Psoas muscle (tissue), 8 donors: Measurements from ENCODE around the gene OR2C3. TPM values are rescaled to one million over a fixed set of nuclear protein-coding genes. Genes with fewer than 3 reads are reported as not detected.

Source experiments
- ATAC-seq, 4 donors: fragments of 200-7000 bp; cut with Tn5 transposase; one replicate each; pipeline ENCODE4 v1.9.1; 2020; ENCODE audit warnings: moderate library complexity in 3 of 4, mild to moderate bottlenecking in 2 of 4
- DNase-seq, 2 donors: peaks; one replicate each; pipeline ENCODE4 v3.0.0-alpha.2; 2020
- H3K27ac ChIP-seq: fragments of 200-600 bp; one replicate; pipeline ENCODE4 v1.8.0; 2022
- H3K27me3 ChIP-seq, 3 donors: fragments of 200-600 bp in 1 of 3; one replicate each; pipeline versions ENCODE4 v1.6.1 to v1.8.0; 2013 to 2022; ENCODE audit warnings: low read length in 2 of 3, mild to moderate bottlenecking in 2 of 3, moderate library complexity in 1 of 3; ENCODE audit not compliant: insufficient read depth in 3 of 3
- H3K36me3 ChIP-seq, 2 donors: fragments of 200-600 bp in 1 of 2; one replicate each; pipeline versions ENCODE4 v1.6.1 to v1.8.0; 2013 to 2022; ENCODE audit warnings: low read depth in 1 of 2, mild to moderate bottlenecking in 1 of 2, moderate library complexity in 1 of 2; ENCODE audit not compliant: insufficient read depth in 1 of 2
- H3K4me1 ChIP-seq: fragments of 200-600 bp; one replicate; pipeline ENCODE4 v1.8.0; 2022
- H3K4me3 ChIP-seq: fragments of 200-600 bp; one replicate; pipeline ENCODE4 v1.8.0; 2022; ENCODE audit warnings: mild to moderate bottlenecking
- H3K9me3 ChIP-seq: fragments of 200-600 bp; one replicate; pipeline ENCODE4 v1.8.0; 2022
- CTCF ChIP-seq: fragments of 200-600 bp; IDR thresholded peaks from one replicate; pipeline ENCODE4 v1.8.0; 2022; ENCODE audit warnings: antibody characterized with exemption
- WGBS, 3 donors: extraction: QIAGEN DNeasy Blood & Tissue Kit; methylation state at CpG; one replicate each; pipeline versions ENCODE4 v1.1.6 to v1.1.7; 2013; 5-methylcytosine and 5-hydroxymethylcytosine counted together
- intact Hi-C, 2 donors: fragments of 100-400 bp; cut with DNase I; formaldehyde crosslinking; loops; one replicate each; pipeline versions ENCODE4 v1.11.0 to v1.14.2; 2022
- long read RNA-seq, 2 donors: library from polyadenylated mRNA; unstranded; transcript quantifications; one replicate each; pipeline ENCODE4 v2.0.0, GENCODE V29; 2021
- polyA plus RNA-seq, 3 donors: library from polyadenylated mRNA; stranded (reverse); fragments of 200-250 nt; gene quantifications; one replicate each; pipeline ENCODE4 v1.2.3, GENCODE V29; 2013
- total RNA-seq, 4 donors: library from RNA; stranded (reverse); fragmentation: NEBNext Ultra II Directional in 2 of 4; extraction: Animal tissue kit (Norgen Biotek cat#: 25700) in 2 of 4; gene quantifications; one replicate each; pipeline versions ENCODE4 v1.2.1 to v1.2.4, GENCODE V29; 2021 to 2023
- donor health status: healthy with polysubstance abuse.
- donor health status: DM: no; HTN: no; CAD: no; lungs with moderate emphysema.
- donor health status: Bipolar disorder and iron deficiency.
- donor health status: healthy.
- donor health status: DM: yes; HTN: yes; CAD: no.
- donor health status: DM: no; HTN: no; CAD: no.
- donor health status: DM: no; HTN: no; CAD: no.
- donor health status: DM: yes; HTN: yes; CAD: no.

The OR2C3 gene
- total RNA-seq (not detected), polyA plus RNA-seq (under 1 TPM in 2 of 3 donors, not detected in 1; 0.01 TPM)
- long read RNA-seq, donor 1: 0 reads
- long read RNA-seq, donor 2: 0 reads

GRCh38 chr1:247536340-247536739, at the start of gene OR2C3:
Gene OR2C3, minus strand, starts transcription at chr1:247536440. Its CDS starts 3,929 bp downstream, at chr1:247532511.
- TF ChIP-seq CTCF: no peak
- no peak for ATAC-seq

DNA sequence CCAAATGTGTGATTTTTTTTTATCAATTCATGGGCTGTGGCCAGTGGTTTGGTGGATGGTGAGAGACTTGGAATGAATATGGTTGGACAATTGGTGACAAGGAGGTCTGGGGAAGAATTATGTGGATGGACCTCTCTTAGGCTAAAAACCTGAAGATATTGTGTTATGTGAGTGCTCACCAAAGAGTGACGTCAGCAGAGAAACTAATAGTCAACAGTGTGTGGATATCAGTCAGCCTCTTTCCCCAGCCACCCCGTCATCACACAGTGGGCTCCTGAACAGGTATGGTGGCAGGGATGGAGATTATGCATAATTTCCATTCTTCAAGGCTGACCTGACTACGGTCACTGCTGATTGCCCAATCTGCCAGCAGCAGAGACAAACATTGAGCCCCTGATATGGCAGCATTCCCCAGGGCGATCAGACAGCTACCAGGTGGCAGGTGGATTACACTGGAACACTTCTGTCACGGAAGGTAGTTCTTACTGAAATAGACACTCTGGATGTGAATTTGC, 42.8 kb upstream of the OR2C3 start:
- H3K4me3 ChIP-seq: no peak overlapping the region
- no peaks in the 10 kb centered on the region for H3K36me3 ChIP-seq
- H3K27ac ChIP-seq: no peak overlapping the region
- intact Hi-C loops: no loop called here
- no peak for DNase-seq
- no peaks in the 10 kb centered on the region for H3K27me3 ChIP-seq
- WGBS, 3 donors: 72 to 81% (median 74%) methylated on average over 5 of the region's 5 CpGs
- no peaks in the 10 kb centered on the region for H3K9me3 ChIP-seq
- TF ChIP-seq CTCF: no peak
- ATAC-seq: no peak
- H3K4me1 ChIP-seq: no peaks in the 10 kb centered on the region

More at GRCh38 chr1:247536340-247536739, at the start of gene OR2C3:
- no peak for DNase-seq
- 71 to 79% (median 72%) methylated on average over 2 of the region's 2 CpGs for WGBS, 3 donors
- intact Hi-C loops: no loop called here
- Histone ChIP-seq H3K4me3 (no peak within 1 kb of the TSS), H3K9me3 (no peaks in the 10 kb centered on the region), H3K4me1 (no peaks in the 10 kb centered on the region), H3K27me3 (no peaks in the 10 kb centered on the region), H3K36me3 (no peaks in the 10 kb centered on the region), H3K27ac (no peak within 1 kb of the TSS)

DNA sequence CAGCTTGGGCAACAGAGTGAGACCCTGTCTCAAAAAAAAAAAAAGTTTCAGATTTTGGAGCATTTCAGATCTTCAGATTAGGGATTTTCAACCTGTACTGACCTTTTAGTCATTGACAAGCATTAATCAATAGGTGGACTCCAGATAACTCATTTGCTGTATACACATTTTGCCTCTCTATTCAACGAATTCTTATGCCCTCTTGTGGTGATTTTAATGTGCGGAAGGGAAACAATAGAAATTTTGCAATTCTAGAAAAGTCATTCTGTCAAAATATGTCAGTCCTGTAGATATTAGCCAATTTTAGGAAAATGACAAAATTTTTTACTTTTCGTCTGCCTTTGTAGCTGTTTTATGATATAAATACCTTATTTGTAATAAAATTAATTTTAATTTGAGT, 40.3 kb upstream of the OR2C3 start:
- WGBS, 3 donors: 53 to 58% (median 57%) methylated on average over 3 of the region's 3 CpGs
- Histone ChIP-seq H3K27me3 (no peaks in the 10 kb centered on the region), H3K4me3 (no peak overlapping the region), H3K27ac (no peak overlapping the region), H3K4me1 (no peaks in the 10 kb centered on the region), H3K9me3 (no peaks in the 10 kb centered on the region), H3K36me3 (no peaks in the 10 kb centered on the region)
- DNase-seq (no peak), ATAC-seq (no peak)
- intact Hi-C loops: no loop called here
- TF ChIP-seq CTCF: no peak

DNA sequence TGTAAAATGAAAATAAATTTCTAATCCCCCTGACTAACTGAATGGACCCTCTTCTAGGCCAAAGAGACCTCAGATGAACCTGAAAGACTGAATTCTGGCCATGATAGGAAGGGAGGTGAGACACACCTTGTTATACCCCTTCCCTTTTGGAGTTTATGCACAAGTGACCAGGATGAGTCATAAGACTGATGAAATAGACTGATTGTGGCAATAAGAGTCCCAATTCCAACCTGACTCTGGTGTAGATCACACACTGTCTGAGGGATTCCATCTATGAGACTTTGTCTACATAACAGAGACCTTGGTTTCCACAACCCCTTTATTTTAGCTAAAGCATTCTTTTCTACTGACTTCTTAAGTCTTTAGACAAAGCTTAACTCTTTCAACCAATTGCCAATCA, 38.4 kb upstream of the OR2C3 start:
- H3K36me3 ChIP-seq: no peaks in the 10 kb centered on the region
- no peak for TF ChIP-seq CTCF

GRCh38 chr1:247574236-247574635, 38.0 kb upstream of the OR2C3 start:
- DNase-seq: no peak
- intact Hi-C loops: no loop called here
- Histone ChIP-seq H3K27ac (no peak overlapping the region), H3K27me3 (no peaks in the 10 kb centered on the region), H3K4me3 (no peak overlapping the region), H3K9me3 (no peaks in the 10 kb centered on the region), H3K36me3 (no peaks in the 10 kb centered on the region), H3K4me1 (no peaks in the 10 kb centered on the region)
- WGBS, 3 donors: 44 to 49% (median 45%) methylated on average over 1 of the region's 1 CpG
- no peak for TF ChIP-seq CTCF
- ATAC-seq: no peak

More for the DNA sequence above, 38.4 kb upstream of the OR2C3 start:
- H3K4me1 ChIP-seq: no peaks in the 10 kb centered on the region
- no peak overlapping the region for H3K27ac ChIP-seq
- H3K4me3 ChIP-seq: no peak overlapping the region
- intact Hi-C loops: no loop called here
- H3K27me3 ChIP-seq: no peaks in the 10 kb centered on the region
- no peak for ATAC-seq
- DNase-seq: no peak
- H3K9me3 ChIP-seq: no peaks in the 10 kb centered on the region
